GM12872 (cell line): ENCODE measurements around the gene STX2.

Experiments used
- CTCF ChIP-seq: IDR thresholded peaks from 3 replicates; pipeline ENCODE4 v1.5.1; 2011; ENCODE audit warnings: low read depth, mild to moderate bottlenecking, low read length, moderate library complexity; ENCODE audit not compliant: insufficient read depth

Gene STX2

GRCh38 chr12:130878193-130879185, 39.4 kb upstream of the STX2 start:
- no peak for TF ChIP-seq CTCF

GRCh38 chr12:130877333-130877732, 38.3 kb upstream of the STX2 start:
- TF ChIP-seq CTCF, result no peak

- TF ChIP-seq CTCF, result no peak
These were observed 37.7 kb upstream of the STX2 start for GRCh38 chr12:130876758-130877157.

- no peak for TF ChIP-seq CTCF
These were observed 37.2 kb upstream of the STX2 start for GRCh38 chr12:130876297-130876696.

- TF ChIP-seq CTCF, result no peak
These were observed 36.1 kb upstream of the STX2 start for GRCh38 chr12:130875193-130875592.

- TF ChIP-seq CTCF, result no peak
These were observed 35.6 kb upstream of the STX2 start for GRCh38 chr12:130874696-130875095.

GRCh38 chr12:130873825-130874224, 34.8 kb upstream of the STX2 start:
- TF ChIP-seq CTCF, result no peak
